GM12878 (cell line): Measurements from ENCODE around the gene NT5E.

Experiments used
- EGR1 ChIP-seq, 2 experiments: IDR thresholded peaks; 1 replicate in 1 of 2; 2 replicates in 1 of 2; pipeline ENCODE4 v1.6.1; 2011 to 2012; ENCODE audit warnings: low read depth in 2 of 2, low read length in 2 of 2, borderline replicate concordance in 1 of 2, mild to moderate bottlenecking in 1 of 2, moderate library complexity in 1 of 2
- HDGF ChIP-seq: fragments of 450-650 bp; IDR thresholded peaks from 2 replicates; pipeline ENCODE4 v1.6.1; 2016; ENCODE audit warnings: antibody characterized with exemption
- KDM1A ChIP-seq: fragments of 200-600 bp; sonication (generic); IDR thresholded peaks from 2 replicates; pipeline ENCODE4 v1.6.1; 2016; ENCODE audit warnings: borderline replicate concordance
- MEF2A ChIP-seq: IDR thresholded peaks from 2 replicates; pipeline ENCODE4 v1.6.1; 2011; ENCODE audit warnings: low read depth, mild to moderate bottlenecking, low read length, moderate library complexity; ENCODE audit not compliant: insufficient read depth
- POLR2A ChIP-seq: IDR thresholded peaks from 2 replicates; pipeline ENCODE4 v1.6.1; 2011; ENCODE audit warnings: low read depth, mild to moderate bottlenecking, low read length
- TF ChIP-seq, protein P1 (sequence below), 3 experiments: IDR thresholded peaks in 2 of 3; conservative IDR thresholded peaks in 1 of 3; 2 replicates each; pipeline ENCODE4 v1.5.1; 2011; ENCODE audit warnings: low read depth in 3 of 3, low read length in 3 of 3, mild to moderate bottlenecking in 3 of 3, control low read depth in 2 of 3, moderate library complexity in 2 of 3, inconsistent platforms in 1 of 3, mixed read lengths in 1 of 3; ENCODE audit not compliant: control insufficient read depth in 2 of 3, insufficient read depth in 1 of 3; ENCODE audit errors: extremely low read depth in 1 of 3
- TF ChIP-seq, protein P2 (sequence below): fragments of 150-350 bp; IDR thresholded peaks from 2 replicates; pipeline ENCODE4 v1.6.1; 2016; ENCODE audit warnings: low read depth, low read length
- TF ChIP-seq, protein P3 (sequence below): fragments of 450-650 bp; IDR thresholded peaks from 2 replicates; pipeline ENCODE4 v1.6.1; 2017; ENCODE audit warnings: mild to moderate bottlenecking, moderate library complexity

GRCh38 chr6:85428486-85428885 is 21.4 kb upstream of the NT5E start:
- TF ChIP-seq KDM1A (no peak), EGR1 (IDR thresholded peaks at IDR 0.05; ENCODE audit: borderline replicate concordance in 1 of 2, low read depth in 2 of 2, low read length in 2 of 2) (no peak), POLR2A (no peak), HDGF (no peak), MEF2A (no peak)
- TF ChIP-seq, protein P1, sequence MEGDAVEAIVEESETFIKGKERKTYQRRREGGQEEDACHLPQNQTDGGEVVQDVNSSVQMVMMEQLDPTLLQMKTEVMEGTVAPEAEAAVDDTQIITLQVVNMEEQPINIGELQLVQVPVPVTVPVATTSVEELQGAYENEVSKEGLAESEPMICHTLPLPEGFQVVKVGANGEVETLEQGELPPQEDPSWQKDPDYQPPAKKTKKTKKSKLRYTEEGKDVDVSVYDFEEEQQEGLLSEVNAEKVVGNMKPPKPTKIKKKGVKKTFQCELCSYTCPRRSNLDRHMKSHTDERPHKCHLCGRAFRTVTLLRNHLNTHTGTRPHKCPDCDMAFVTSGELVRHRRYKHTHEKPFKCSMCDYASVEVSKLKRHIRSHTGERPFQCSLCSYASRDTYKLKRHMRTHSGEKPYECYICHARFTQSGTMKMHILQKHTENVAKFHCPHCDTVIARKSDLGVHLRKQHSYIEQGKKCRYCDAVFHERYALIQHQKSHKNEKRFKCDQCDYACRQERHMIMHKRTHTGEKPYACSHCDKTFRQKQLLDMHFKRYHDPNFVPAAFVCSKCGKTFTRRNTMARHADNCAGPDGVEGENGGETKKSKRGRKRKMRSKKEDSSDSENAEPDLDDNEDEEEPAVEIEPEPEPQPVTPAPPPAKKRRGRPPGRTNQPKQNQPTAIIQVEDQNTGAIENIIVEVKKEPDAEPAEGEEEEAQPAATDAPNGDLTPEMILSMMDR (IDR thresholded peaks at IDR 0.05 in 2 of 3, conservative IDR thresholded peaks at IDR 0.05 in 1 of 3; ENCODE audit: control insufficient read depth in 2 of 3, extremely low read depth in 1 of 3, insufficient read depth in 1 of 3, low read depth in 3 of 3, low read length in 3 of 3), result no peak
- TF ChIP-seq, protein P2, sequence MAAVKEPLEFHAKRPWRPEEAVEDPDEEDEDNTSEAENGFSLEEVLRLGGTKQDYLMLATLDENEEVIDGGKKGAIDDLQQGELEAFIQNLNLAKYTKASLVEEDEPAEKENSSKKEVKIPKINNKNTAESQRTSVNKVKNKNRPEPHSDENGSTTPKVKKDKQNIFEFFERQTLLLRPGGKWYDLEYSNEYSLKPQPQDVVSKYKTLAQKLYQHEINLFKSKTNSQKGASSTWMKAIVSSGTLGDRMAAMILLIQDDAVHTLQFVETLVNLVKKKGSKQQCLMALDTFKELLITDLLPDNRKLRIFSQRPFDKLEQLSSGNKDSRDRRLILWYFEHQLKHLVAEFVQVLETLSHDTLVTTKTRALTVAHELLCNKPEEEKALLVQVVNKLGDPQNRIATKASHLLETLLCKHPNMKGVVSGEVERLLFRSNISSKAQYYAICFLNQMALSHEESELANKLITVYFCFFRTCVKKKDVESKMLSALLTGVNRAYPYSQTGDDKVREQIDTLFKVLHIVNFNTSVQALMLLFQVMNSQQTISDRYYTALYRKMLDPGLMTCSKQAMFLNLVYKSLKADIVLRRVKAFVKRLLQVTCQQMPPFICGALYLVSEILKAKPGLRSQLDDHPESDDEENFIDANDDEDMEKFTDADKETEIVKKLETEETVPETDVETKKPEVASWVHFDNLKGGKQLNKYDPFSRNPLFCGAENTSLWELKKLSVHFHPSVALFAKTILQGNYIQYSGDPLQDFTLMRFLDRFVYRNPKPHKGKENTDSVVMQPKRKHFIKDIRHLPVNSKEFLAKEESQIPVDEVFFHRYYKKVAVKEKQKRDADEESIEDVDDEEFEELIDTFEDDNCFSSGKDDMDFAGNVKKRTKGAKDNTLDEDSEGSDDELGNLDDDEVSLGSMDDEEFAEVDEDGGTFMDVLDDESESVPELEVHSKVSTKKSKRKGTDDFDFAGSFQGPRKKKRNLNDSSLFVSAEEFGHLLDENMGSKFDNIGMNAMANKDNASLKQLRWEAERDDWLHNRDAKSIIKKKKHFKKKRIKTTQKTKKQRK, result no peak
- TF ChIP-seq, protein P3, sequence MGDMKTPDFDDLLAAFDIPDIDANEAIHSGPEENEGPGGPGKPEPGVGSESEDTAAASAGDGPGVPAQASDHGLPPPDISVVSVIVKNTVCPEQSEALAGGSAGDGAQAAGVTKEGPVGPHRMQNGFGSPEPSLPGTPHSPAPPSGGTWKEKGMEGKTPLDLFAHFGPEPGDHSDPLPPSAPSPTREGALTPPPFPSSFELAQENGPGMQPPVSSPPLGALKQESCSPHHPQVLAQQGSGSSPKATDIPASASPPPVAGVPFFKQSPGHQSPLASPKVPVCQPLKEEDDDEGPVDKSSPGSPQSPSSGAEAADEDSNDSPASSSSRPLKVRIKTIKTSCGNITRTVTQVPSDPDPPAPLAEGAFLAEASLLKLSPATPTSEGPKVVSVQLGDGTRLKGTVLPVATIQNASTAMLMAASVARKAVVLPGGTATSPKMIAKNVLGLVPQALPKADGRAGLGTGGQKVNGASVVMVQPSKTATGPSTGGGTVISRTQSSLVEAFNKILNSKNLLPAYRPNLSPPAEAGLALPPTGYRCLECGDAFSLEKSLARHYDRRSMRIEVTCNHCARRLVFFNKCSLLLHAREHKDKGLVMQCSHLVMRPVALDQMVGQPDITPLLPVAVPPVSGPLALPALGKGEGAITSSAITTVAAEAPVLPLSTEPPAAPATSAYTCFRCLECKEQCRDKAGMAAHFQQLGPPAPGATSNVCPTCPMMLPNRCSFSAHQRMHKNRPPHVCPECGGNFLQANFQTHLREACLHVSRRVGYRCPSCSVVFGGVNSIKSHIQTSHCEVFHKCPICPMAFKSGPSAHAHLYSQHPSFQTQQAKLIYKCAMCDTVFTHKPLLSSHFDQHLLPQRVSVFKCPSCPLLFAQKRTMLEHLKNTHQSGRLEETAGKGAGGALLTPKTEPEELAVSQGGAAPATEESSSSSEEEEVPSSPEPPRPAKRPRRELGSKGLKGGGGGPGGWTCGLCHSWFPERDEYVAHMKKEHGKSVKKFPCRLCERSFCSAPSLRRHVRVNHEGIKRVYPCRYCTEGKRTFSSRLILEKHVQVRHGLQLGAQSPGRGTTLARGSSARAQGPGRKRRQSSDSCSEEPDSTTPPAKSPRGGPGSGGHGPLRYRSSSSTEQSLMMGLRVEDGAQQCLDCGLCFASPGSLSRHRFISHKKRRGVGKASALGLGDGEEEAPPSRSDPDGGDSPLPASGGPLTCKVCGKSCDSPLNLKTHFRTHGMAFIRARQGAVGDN, result no peak
